ENCODE results near the gene SULT1E1.

DNA sequence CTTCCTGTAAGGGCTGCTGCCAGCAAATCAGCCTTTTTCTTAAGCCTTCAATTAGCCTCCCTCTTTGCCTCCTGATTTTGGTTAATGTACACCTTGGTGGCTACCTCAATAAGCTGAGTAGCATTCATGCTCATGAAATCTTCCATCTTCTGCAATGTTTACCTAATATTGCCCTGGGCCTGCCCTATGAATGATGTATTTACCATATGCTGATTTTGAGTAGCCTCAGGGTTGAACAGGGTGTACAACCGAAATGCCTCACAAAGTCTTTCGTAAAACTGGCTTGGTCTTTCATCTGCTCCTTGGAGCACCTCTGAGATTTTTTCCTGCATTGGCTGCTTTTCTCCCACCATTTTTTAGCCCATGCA is 29.8 kb downstream of the SULT1E1 start:
- TF ChIP-seq, protein P1, sequence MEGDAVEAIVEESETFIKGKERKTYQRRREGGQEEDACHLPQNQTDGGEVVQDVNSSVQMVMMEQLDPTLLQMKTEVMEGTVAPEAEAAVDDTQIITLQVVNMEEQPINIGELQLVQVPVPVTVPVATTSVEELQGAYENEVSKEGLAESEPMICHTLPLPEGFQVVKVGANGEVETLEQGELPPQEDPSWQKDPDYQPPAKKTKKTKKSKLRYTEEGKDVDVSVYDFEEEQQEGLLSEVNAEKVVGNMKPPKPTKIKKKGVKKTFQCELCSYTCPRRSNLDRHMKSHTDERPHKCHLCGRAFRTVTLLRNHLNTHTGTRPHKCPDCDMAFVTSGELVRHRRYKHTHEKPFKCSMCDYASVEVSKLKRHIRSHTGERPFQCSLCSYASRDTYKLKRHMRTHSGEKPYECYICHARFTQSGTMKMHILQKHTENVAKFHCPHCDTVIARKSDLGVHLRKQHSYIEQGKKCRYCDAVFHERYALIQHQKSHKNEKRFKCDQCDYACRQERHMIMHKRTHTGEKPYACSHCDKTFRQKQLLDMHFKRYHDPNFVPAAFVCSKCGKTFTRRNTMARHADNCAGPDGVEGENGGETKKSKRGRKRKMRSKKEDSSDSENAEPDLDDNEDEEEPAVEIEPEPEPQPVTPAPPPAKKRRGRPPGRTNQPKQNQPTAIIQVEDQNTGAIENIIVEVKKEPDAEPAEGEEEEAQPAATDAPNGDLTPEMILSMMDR (IDR thresholded peaks at IDR 0.05): no peak
- no peak for TF ChIP-seq POLR2A (IDR thresholded peaks at IDR 0.05)

Measured in adrenal gland (tissue), 5 donors.